OCI-M1 (cell line): Measurements from ENCODE around the gene SHLD2.
"Not testable (repeated sequence)": the region's sequence is repeated elsewhere in the genome, so short reads cannot be mapped to it uniquely, and the experiment has no call there.

Experiments used
- DNase-seq: peaks from one replicate; lab custom pipeline; 2025; lab: John Stamatoyannopoulos, UW

Gene SHLD2

DNA sequence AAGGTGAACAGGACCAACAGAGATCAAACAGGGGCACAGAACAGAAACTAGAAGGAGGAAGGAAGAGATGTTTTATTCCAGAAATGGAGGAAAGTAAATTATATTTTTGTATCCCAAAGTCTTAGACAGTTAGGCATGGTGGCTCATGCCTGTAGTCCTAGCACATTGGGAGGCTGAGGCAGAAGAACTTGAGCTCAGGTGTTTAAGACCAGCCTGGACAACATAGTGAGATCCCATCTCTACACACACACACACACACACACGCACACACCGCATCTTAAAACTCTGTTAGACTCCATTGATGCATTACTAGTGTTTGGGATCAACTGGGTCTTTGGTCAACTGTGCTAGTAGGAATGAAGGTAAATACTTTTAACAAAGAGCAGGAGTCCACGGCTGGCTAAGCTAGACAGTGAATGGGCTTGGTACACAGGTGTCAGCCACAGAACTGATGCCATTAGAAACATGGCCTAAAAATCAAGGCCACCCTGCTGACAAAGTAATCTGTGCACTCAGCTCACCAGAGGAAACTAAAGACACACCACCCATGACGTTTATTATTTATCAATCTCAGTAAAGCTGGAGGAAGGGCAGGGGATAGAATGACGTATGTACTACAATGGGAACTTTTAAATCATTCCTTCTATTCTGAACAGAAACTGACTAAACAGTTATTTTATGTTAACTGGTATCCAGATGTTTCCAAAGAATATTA, 11.3 kb upstream of the SHLD2 start:
- DNase-seq = not testable (repeated sequence)

DNA sequence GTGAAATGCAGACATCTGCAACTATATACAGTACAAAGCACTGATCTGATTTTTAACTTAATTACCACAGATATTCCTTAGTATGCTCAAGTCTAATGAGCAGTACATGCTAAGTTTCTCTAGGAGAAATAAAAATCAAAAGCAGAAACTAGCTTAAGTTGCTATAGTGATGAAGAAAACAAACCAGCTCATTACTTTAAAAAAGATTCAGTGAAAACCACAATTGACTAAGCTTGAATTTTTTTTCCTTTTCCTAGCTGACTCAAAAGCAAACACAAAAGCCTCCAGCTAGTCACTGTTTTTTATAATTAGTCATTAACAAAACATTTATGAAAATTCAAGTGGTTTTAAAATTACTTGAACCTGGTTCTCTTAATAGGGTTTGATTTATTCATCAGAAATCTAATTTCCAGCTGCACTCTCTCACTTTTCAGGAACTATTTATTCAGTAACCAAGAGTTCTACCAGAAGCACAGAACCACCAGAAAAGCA, 10.7 kb upstream of the SHLD2 start:
- DNase-seq = peak; percentile 13

GRCh38 chr10:87085537-87085936, 9.5 kb upstream of the SHLD2 start:
- DNase-seq = no peak

DNA sequence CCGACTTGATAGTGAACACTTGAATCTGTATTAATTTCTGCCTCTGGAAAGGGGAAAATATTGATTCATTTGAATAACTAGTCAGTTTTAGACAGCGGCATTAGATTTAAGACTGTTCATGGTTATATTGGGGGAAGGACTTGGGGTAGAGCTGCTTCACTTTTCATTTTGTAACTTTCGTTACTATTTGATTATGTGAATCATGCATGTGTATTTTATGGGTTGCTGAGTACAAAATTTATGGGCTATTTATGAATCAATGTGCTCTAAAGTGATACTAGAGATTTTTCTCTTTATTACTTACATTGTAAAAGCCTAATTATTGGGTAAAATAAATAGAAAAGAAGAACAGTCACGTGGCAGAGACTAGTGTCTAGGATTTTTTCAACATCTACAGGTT, 5.3 kb upstream of the SHLD2 start:
- no peak for DNase-seq

- no peak for DNase-seq
These were observed 4.2 kb upstream of the SHLD2 start for GRCh38 chr10:87090779-87091178.

DNA sequence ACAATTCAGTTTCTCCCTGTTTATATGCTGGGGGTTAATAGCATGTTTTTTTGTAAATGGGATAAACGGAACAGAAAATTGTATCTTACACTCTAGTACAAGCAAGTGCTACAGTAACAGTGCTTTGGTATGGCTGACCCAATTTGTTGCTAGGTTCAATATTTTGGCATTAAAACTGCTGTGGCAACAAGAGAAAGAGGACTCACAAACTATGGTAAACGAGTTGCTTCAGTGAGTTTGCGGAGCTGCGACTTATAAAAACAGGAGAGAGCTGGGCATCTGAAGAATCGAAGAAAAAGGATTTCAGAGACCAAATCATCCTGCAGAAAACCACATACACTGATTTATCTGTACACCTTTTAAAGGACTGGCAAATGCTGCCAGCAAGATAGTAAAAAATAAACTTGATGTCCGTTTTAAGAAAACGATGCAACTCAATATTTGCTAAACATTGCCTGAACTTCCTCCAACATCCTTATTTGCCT, 2.6 kb upstream of the SHLD2 start:
- no peak for DNase-seq

DNA sequence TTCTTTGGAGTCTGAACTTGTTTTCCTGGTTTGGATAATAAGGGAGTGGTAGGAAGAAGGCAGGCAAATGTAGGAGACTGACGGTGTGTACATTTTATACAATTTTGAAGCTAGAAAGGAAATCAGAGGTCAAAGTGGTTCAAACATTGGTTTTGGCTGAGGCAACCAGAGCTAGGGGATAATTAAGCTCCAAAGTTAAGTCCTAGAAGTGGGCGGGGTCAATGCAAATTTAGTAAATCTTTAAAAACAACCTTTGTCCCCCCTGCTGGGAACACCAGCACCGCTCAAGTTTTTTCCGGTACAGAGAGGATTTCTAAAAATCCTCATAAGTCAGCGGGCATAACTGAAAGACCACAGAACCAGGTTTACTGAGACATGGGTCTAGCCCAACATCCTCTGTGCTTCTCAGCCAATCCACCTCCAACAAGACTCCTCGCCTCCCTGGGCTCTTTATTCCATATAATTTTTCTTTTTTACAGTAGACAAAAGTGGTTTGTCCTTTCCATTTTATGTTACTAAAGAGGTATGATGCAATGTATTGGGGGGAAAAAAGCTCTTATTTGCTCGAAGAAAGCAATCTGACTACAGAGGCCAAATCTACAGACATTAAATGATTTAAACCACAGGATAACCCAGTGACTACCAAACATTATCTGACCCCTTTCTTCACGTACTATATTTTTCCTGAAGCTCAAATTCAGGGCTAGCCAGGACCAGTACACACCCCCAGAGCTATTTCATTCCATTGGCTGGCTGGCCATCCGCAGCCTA, 2.0 kb upstream of the SHLD2 start:
- DNase-seq = peak; percentile 69

GRCh38 chr10:87093632-87094372, 1.2 kb upstream of the SHLD2 start:
- peak; percentile 87 for DNase-seq

- peak; percentile 87 for DNase-seq
These were observed 385 bp downstream of the SHLD2 start for GRCh38 chr10:87095236-87095945.

DNA sequence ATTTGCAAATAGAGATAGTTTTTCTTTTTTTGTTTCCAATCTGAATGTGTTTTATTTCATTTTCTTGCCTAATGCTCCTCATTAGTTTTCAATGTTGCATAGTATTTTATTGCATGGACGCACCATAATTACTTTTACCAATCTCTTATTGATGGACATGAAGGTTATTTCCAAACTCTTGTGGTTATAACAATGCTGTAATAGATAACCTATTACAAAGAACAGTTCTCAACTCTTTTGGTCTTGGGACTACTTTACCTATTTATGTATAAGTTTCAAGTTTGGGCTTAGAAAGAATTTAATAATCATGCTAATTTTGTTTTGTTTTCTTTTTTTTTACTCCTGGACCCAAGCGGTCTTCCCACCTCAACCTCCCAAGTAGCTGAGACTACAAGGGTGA, 7.0 kb downstream of the SHLD2 start:
- no peak for DNase-seq

- not testable (repeated sequence) for DNase-seq
These were observed 9.7 kb downstream of the SHLD2 start for GRCh38 chr10:87104727-87105126.

- DNase-seq = no peak
These were observed 10.6 kb downstream of the SHLD2 start for GRCh38 chr10:87105446-87106124.

DNA sequence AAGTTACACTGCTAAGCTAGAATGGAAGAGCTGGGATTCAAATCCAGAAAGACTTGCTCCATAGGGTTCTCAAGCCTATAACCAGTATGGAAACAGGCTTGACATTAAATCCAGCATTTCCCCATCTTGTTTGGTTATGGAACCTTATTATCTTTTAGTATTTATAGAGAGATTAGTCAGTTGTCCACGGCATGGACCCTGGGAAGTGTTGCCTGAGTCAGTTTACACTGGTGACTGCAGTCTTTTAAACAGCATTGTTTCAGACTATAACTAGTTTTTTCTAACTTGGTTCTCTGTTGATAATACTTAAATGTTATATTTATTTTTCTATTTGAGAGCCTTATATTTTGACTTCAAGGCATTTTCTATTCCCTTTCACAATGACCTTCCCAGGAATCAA, 23.1 kb downstream of the SHLD2 start:
- DNase-seq = not testable (repeated sequence)

GRCh38 chr10:87119029-87119428, 24.0 kb downstream of the SHLD2 start:
- not testable (repeated sequence) for DNase-seq

GRCh38 chr10:87123351-87123750, 28.3 kb downstream of the SHLD2 start:
- not testable (repeated sequence) for DNase-seq

DNA sequence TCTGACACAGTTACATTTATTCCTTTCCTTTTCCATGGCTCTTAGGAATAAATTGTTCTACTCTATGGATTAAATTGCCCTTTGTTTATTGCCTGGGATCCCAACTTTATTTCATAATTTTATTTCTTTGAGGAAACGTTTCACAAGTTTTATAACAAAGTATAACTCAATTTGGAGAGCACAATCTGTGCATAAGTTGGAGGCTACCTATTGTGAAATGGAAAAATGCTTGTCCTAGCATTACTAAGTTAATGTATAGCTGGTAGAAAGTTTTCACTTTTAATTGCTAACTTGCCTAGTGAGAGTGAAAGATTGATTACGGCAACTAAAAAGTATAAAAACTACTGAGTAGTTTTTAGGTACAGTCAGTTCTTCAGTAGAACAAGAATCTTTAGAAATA, 32.0 kb downstream of the SHLD2 start:
- DNase-seq = not testable (repeated sequence)

GRCh38 chr10:87127607-87128156, 32.7 kb downstream of the SHLD2 start:
- not testable (repeated sequence) for DNase-seq

DNA sequence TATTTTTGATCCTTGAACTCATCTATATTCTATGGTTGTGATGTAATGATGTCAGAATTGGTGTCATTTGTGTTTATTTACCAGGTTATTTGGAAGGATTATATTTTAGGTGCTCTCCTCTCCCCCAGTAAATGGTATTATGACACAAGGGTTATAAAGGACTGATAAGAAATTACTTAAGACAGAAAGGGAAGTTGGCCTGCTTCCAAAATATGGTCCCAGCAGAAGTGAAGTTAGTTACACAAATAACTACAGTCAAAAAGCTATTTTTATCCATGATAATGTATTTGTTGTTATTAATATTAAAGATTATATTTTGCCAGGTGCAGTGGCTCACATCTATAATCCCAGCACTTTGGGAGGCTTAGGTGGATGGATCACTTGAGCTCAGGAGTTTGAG, 37.2 kb downstream of the SHLD2 start:
- peak; percentile 91 for DNase-seq

- peak; percentile 22 for DNase-seq
These were observed 38.9 kb downstream of the SHLD2 start for GRCh38 chr10:87133936-87134335.

DNA sequence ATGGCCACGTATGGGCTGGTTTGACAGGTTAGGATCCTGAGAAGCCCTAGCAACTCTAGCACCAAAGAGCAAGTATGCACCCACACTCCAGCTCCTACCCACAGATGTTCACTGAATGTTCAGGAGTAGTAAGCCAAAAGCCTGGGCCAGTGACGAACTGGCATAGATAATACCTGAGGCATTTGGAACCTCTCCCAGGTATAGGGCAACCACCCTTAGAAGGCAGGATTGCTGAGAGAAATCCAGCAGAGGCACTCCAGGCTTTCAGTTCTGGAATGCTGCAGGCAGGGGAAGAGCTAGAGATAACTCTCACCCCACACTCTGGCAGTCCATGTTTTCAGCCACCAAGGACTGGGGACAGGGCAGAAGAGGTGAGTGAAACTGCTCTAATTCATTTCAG, 39.4 kb downstream of the SHLD2 start:
- not testable (repeated sequence) for DNase-seq

DNA sequence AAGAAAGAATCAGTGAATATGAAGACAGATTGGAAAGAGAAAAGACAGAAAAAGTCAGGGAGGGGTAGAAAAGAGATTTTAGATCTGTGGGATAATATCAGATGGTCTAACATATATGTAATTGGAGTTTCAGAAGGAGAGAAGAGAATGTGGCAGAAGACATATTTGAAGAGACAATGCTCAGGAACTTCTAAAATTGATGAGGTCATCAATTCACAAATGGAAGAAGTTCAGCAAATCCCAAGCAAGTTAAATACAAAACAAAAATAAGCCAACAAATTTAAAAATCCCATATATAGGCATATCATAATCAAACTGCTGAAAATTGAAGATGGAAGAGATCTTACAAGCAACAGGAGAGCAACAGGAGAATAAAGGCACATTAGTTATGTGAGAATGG, 42.5 kb downstream of the SHLD2 start:
- DNase-seq = not testable (repeated sequence)
